D341Med (cell line): ENCODE measurements around the gene IL13RA2.

Experiments used
- DNase-seq: peaks from one replicate; pipeline ENCODE4 v3.0.0; 2012; ENCODE audit warnings: low spot score

Gene IL13RA2

GRCh38 chrX:114985967-114986592, 31.3 kb downstream of the IL13RA2 start:
- no peak for DNase-seq

GRCh38 chrX:114976292-114976691, 41.1 kb downstream of the IL13RA2 start:
- no peak for DNase-seq

GRCh38 chrX:114973013-114973412, 44.4 kb downstream of the IL13RA2 start:
- DNase-seq = no peak

GRCh38 chrX:114970806-114971205, 46.6 kb downstream of the IL13RA2 start:
- DNase-seq = no peak

- no peak for DNase-seq
These were observed 53.0 kb downstream of the IL13RA2 start for GRCh38 chrX:114964374-114964773.

- no peak for DNase-seq
These were observed 55.2 kb downstream of the IL13RA2 start for GRCh38 chrX:114962209-114962608.

GRCh38 chrX:114959729-114960128, 57.7 kb downstream of the IL13RA2 start:
- no peak for DNase-seq
